ENCODE measurements around the gene FAM3B. TPM values are rescaled to one million over a fixed set of nuclear protein-coding genes. Genes with fewer than 3 reads are reported as not detected.

Gene FAM3B
- total and polyA plus RNA-seq, 2 experiments from 2014 or later, result 2.5 to 3.6 TPM

DNA sequence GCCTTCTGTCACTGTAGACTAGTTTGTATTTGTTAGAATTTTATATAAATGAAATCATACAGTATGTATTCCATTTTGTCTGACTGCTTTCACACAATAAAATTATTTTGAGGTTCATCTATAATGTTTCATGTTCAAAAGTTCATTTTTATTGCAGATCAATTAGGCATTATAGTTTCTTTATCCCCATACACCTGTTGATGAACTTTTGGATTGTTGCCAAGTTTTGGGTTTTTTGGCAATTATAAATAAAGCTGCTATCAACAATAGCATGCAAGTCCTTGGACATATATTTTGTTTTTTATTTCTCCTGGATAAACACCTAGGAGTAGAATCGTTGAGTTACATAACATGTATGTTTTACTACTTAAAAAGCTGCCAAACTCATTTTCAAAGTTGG, 47.1 kb upstream of the FAM3B start (continued):
- TF ChIP-seq ZNF462 (CRISPR knock-in tag; IDR thresholded peaks at IDR 0.05), result no peak
- TF ChIP-seq, protein P1, sequence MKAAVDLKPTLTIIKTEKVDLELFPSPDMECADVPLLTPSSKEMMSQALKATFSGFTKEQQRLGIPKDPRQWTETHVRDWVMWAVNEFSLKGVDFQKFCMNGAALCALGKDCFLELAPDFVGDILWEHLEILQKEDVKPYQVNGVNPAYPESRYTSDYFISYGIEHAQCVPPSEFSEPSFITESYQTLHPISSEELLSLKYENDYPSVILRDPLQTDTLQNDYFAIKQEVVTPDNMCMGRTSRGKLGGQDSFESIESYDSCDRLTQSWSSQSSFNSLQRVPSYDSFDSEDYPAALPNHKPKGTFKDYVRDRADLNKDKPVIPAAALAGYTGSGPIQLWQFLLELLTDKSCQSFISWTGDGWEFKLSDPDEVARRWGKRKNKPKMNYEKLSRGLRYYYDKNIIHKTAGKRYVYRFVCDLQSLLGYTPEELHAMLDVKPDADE (IDR thresholded peaks at IDR 0.05), result no peak
- no peak for TF ChIP-seq ZNF331 (CRISPR knock-in tag; IDR thresholded peaks at IDR 0.05; ENCODE audit: low read depth)

DNA sequence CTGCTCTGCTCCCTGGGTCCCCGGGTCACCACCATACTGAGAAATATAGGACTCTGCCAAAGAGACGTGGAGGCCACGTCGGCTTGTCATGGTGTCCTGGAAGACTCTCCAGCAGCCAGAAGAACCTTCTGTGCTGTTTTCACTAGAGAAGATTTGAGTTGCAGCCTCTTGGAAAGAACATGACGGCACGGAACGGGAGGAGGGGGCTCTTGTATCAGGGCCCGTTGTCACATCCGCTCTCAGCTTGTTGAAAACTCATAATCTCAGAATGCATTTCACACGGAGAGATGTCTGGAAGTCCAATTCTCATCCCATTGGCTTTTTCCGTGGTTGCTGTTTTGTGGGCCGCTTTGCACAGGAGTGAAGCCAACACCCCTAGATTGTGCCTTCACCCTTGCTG, 39.4 kb upstream of the FAM3B start:
- H3K79me2 ChIP-seq (replicated peaks; ENCODE audit: insufficient read depth), result no peaks in the 10 kb centered on the region
- peaks cover 6% of the 10 kb centered on the region; the same call in 1 of the 2 replicates for H3K36me3 ChIP-seq (ENCODE audit: insufficient read depth)
- ATAC-seq (no peak), DNase-seq (ENCODE audit: low spot score) (no peak)
- no peaks in the 10 kb centered on the region for H3F3A ChIP-seq (replicated peaks; ENCODE audit: low read depth)
- peaks cover 17% of the 10 kb centered on the region for H3K9me3 Mint-ChIP-seq
- TF ChIP-seq ZNF331 (CRISPR knock-in tag; IDR thresholded peaks at IDR 0.05; ENCODE audit: low read depth) (no peak), REST (IDR thresholded peaks at IDR 0.05; ENCODE audit: unreplicated experiment) (no peak), CREB1 (CRISPR knock-in tag; IDR thresholded peaks at IDR 0.05; ENCODE audit: low read depth) (no peak), NANOG (IDR thresholded peaks at IDR 0.05; ENCODE audit: borderline replicate concordance) (no peak), POLR2AphosphoS5 (IDR thresholded peaks at IDR 0.05; ENCODE audit: low read depth) (no peak), JUNB (IDR thresholded peaks at IDR 0.05; ENCODE audit: unreplicated experiment) (no peak)
- TF ChIP-seq, protein P1 (IDR thresholded peaks at IDR 0.05), result no peak
- peaks cover 6% of the 10 kb centered on the region for H3K27me3 Mint-ChIP-seq (ENCODE audit: insufficient read depth, low read depth, poor library complexity)
- H3K4me2 ChIP-seq, result no peak overlapping the region
- H3K4me1 ChIP-seq (ENCODE audit: insufficient read depth), result no peaks in the 10 kb centered on the region
- no peak overlapping the region for H3K4me3 Mint-ChIP-seq
- no peak overlapping the region for H3K27ac ChIP-seq (ENCODE audit: low read depth)
- H3K4me3 ChIP-seq, result no peak overlapping the region
- no peaks in the 10 kb centered on the region for H4K20me1 ChIP-seq (replicated peaks; ENCODE audit: insufficient read depth)
- peaks cover 30% of the 10 kb centered on the region for H3K36me3 Mint-ChIP-seq (ENCODE audit: low read depth)
- H3K4me1 Mint-ChIP-seq, result peaks cover 18% of the 10 kb centered on the region
- H3K9me2 ChIP-seq (ENCODE audit: insufficient read depth), result no peaks in the 10 kb centered on the region
- H2AFZ ChIP-seq, result no peak overlapping the region
- no peak overlapping the region for H3K27ac Mint-ChIP-seq
- no peaks in the 10 kb centered on the region for H3K27me3 ChIP-seq (ENCODE audit: insufficient read depth)

All from GM23338 (cell line).